ENCODE results near the gene PRSS57.

- TF ChIP-seq, protein P1, sequence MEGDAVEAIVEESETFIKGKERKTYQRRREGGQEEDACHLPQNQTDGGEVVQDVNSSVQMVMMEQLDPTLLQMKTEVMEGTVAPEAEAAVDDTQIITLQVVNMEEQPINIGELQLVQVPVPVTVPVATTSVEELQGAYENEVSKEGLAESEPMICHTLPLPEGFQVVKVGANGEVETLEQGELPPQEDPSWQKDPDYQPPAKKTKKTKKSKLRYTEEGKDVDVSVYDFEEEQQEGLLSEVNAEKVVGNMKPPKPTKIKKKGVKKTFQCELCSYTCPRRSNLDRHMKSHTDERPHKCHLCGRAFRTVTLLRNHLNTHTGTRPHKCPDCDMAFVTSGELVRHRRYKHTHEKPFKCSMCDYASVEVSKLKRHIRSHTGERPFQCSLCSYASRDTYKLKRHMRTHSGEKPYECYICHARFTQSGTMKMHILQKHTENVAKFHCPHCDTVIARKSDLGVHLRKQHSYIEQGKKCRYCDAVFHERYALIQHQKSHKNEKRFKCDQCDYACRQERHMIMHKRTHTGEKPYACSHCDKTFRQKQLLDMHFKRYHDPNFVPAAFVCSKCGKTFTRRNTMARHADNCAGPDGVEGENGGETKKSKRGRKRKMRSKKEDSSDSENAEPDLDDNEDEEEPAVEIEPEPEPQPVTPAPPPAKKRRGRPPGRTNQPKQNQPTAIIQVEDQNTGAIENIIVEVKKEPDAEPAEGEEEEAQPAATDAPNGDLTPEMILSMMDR (IDR thresholded peaks at IDR 0.05) = no peak
- TF ChIP-seq POLR2A (IDR thresholded peaks at IDR 0.05; ENCODE audit: low read depth) (no peak), EP300 (IDR thresholded peaks at IDR 0.05) (no peak), POLR2AphosphoS5 (IDR thresholded peaks at IDR 0.05) (no peak)
Measured at GRCh38 chr19:729965-730668, 34.9 kb upstream of the PRSS57 start.
